Measurements from ENCODE around the gene REV3L.

REV3L gene

DNA sequence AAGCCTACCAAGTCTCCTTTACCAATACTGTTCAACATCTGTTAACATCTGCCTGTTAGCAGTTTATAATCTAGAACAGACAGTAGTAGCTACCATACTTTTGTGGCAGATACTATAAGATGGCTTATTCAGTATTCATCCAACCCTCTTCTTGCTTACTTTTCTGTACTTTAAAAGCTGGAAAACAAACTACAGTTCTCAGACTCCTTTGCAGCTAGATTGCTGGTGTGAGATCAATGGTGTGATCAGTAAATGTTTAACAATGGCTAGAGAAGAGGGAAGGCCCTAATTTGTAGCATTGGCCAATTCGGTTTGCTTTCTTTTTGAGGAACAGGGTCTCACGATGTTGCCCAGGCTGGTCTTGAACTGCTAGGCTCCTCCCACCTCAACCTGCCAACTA is 3.5 kb upstream of the REV3L start:
- no peak overlapping the region for H3K4me3 ChIP-seq (ENCODE audit: low read depth, low read length)
- no peak for DNase-seq (ENCODE audit: low read depth)
- TF ChIP-seq CTCF (IDR thresholded peaks at IDR 0.05; ENCODE audit: low read depth, low read length) (no peak), MYC (IDR thresholded peaks at IDR 0.05; ENCODE audit: low read depth, low read length) (no peak), POLR2A (IDR thresholded peaks at IDR 0.05; ENCODE audit: extremely low read depth, insufficient read length) (no peak)
- TF ChIP-seq, protein P1, sequence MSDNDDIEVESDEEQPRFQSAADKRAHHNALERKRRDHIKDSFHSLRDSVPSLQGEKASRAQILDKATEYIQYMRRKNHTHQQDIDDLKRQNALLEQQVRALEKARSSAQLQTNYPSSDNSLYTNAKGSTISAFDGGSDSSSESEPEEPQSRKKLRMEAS (IDR thresholded peaks at IDR 0.05; ENCODE audit: low read depth, low read length), result no peak

DNA sequence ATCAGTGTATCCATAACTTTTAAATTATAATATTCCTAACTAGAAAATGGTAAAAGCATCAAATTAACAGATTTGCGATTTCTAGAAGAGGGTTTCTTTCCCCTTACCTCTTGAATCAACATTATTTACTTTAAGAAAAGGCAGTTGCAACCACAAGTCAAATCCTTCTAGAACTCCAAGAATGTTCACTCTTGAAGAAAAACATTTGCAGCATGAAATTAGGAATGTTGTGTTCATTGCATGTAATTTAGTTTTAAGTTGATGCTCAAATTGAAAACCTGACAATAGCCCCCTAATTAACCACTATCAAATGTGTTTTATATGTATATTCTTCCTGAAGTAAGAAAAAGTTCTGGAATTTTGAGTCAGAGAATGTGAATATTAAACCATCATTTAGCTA is 2.3 kb upstream of the REV3L start:
- DNase-seq (ENCODE audit: low read depth), result no peak
- TF ChIP-seq, protein P1 (IDR thresholded peaks at IDR 0.05; ENCODE audit: low read depth, low read length), result no peak
- TF ChIP-seq CTCF (IDR thresholded peaks at IDR 0.05; ENCODE audit: low read depth, low read length), result no peak
- TF ChIP-seq POLR2A (IDR thresholded peaks at IDR 0.05; ENCODE audit: extremely low read depth, insufficient read length), result no peak
- TF ChIP-seq MYC (IDR thresholded peaks at IDR 0.05; ENCODE audit: low read depth, low read length), result no peak
- H3K4me3 ChIP-seq (ENCODE audit: low read depth, low read length), result peak overlapping the region; percentile 75

DNA sequence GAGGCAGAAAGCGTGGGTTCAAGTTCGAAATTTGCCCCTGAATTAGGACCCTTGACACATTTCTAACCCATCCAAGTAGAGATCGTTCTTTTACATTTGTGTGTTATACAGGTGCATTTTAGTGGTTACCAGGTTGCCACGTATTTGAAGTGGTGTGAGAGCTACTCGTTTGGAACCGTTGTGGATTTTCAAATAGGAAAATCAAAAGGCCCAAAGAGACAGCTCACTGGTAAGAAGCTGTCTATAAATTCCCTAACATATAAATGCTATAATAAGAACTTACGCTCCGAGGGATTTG is 1.6 kb upstream of the REV3L start:
- no peak for DNase-seq (ENCODE audit: low read depth)
- H3K4me3 ChIP-seq (ENCODE audit: low read depth, low read length), result peak overlapping the region; percentile 75
- no peak for TF ChIP-seq MYC (IDR thresholded peaks at IDR 0.05; ENCODE audit: low read depth, low read length)
- no peak for TF ChIP-seq POLR2A (IDR thresholded peaks at IDR 0.05; ENCODE audit: extremely low read depth, insufficient read length)
- no peak for TF ChIP-seq CTCF (IDR thresholded peaks at IDR 0.05; ENCODE audit: low read depth, low read length)
- TF ChIP-seq, protein P1 (IDR thresholded peaks at IDR 0.05; ENCODE audit: low read depth, low read length), result no peak

DNA sequence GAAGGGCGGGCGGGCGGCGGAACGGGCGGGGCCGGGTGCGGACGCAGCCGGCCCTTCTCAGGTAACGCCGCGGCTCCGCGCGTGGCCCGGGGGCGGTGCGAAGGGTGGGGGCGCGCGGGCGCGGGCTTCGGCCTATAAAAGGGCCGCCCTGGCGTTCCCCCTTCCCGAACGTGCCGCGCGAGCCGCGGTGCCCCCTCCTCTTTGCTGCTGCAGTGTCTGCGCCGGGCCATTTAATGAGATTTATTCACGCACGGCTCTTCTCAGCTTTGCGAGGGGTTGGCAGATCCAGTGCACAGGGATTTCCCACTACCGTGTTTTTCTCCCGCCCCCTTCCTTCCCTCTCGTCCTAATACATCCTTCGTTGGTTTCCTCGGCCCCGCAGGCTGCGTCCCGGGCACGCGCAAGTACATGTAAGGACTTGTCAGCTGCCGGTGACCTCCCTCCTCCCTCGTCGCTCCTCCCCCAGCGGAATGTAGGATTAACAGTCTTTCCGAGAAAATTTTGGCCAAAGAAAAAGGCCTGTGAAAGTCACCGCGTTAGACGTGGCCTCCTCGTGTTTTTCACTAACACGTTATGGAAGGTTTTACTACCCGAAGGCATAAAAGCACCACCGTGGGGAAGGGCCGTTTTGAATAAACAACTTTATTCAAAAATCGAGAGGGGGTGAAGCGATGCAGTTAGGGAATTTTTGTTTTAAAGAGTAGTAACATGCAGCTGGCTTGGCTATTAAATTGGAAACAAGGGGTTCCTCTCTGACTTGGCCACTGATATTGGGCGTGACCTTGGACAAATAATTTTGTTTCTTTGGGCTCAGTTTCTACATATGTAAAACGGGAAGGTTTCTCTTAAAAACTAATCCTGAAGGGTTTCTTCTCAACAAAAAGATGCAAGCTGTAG is 966 bp upstream of the REV3L start:
- peak overlapping the region; percentile 75 for H3K4me3 ChIP-seq (ENCODE audit: low read depth, low read length)
- peak; percentile 94 for DNase-seq (ENCODE audit: low read depth)
- no peak; the same call in none of the 2 replicates for TF ChIP-seq MYC (IDR thresholded peaks at IDR 0.05; ENCODE audit: low read depth, low read length)
- TF ChIP-seq, protein P1 (IDR thresholded peaks at IDR 0.05; ENCODE audit: low read depth, low read length), result peak; percentile 42; the same call in 1 of the 2 replicates
- TF ChIP-seq POLR2A (IDR thresholded peaks at IDR 0.05; ENCODE audit: extremely low read depth, insufficient read length), result peak; percentile 71

- H3K4me3 ChIP-seq (ENCODE audit: low read depth, low read length), result peak overlapping the region; percentile 90
- DNase-seq (ENCODE audit: low read depth), result peak; percentile 80
- TF ChIP-seq, protein P1 (IDR thresholded peaks at IDR 0.05; ENCODE audit: low read depth, low read length), result no peak; the same call in 1 of the 2 replicates
- TF ChIP-seq CTCF (IDR thresholded peaks at IDR 0.05; ENCODE audit: low read depth, low read length), result no peak
- peak; percentile 20 for TF ChIP-seq MYC (IDR thresholded peaks at IDR 0.05; ENCODE audit: low read depth, low read length)
- peak; percentile 18 for TF ChIP-seq POLR2A (IDR thresholded peaks at IDR 0.05; ENCODE audit: extremely low read depth, insufficient read length)
These were observed 645 bp downstream of the REV3L start for GRCh38 chr6:111482188-111482958.

DNA sequence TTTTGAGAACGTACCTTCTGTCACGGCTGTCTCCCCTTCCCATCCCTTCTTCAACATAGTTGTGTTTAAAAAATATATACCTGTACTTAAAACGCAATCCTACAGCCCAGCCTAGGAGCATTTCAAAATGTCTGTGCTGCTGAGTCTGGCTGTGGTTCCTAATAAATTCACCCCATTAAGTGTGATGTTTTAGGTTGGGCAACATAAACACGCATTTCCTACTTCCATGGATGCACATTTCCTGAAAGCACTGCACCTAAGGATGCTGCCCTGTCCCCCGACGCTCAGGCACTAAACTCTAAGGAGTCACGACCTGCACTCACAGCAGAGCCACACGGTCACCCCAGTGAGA is 1.2 kb downstream of the REV3L start:
- DNase-seq (ENCODE audit: low read depth), result no peak
- H3K4me3 ChIP-seq (ENCODE audit: low read depth, low read length), result peak overlapping the region; percentile 90
- TF ChIP-seq, protein P1 (IDR thresholded peaks at IDR 0.05; ENCODE audit: low read depth, low read length), result no peak
- TF ChIP-seq MYC (IDR thresholded peaks at IDR 0.05; ENCODE audit: low read depth, low read length) (no peak), POLR2A (IDR thresholded peaks at IDR 0.05; ENCODE audit: extremely low read depth, insufficient read length) (no peak), CTCF (IDR thresholded peaks at IDR 0.05; ENCODE audit: low read depth, low read length) (no peak)
